HPDE6-E6E7 (cell line): Measurements from ENCODE around the gene CACNB2.
"Not testable (repeated sequence)": the region's sequence is repeated elsewhere in the genome, so short reads cannot be mapped to it uniquely, and the experiment has no call there.

Experiments
- DNase-seq: peaks from one replicate; pipeline ENCODE4 v3.0.0; 2011; ENCODE audit warnings: missing footprints; ENCODE audit errors: extremely low spot score

The CACNB2 gene

GRCh38 chr10:18144928-18145327, 4.7 kb downstream of the CACNB2 start:
- DNase-seq: no peak

GRCh38 chr10:18145652-18146051, 5.4 kb downstream of the CACNB2 start:
- DNase-seq: no peak

- DNase-seq: no peak
Observed at GRCh38 chr10:18149196-18149800, 9.1 kb downstream of the CACNB2 start.

- DNase-seq: no peak
Observed at GRCh38 chr10:18151356-18151890, 11.2 kb downstream of the CACNB2 start.

- DNase-seq: not testable (repeated sequence)
Observed at GRCh38 chr10:18153381-18153780, 13.2 kb downstream of the CACNB2 start.

- no peak for DNase-seq
Observed at GRCh38 chr10:18155321-18155720, 15.1 kb downstream of the CACNB2 start.

GRCh38 chr10:18156797-18157196, 16.6 kb downstream of the CACNB2 start:
- not testable (repeated sequence) for DNase-seq

GRCh38 chr10:18157881-18158280, 17.7 kb downstream of the CACNB2 start:
- peak; percentile 0 for DNase-seq

- no peak for DNase-seq
Observed at GRCh38 chr10:18158773-18159265, 18.6 kb downstream of the CACNB2 start.

GRCh38 chr10:18159557-18159956, 19.3 kb downstream of the CACNB2 start:
- DNase-seq: no peak

GRCh38 chr10:18162021-18162627, 21.9 kb downstream of the CACNB2 start:
- no peak for DNase-seq

GRCh38 chr10:18164093-18164492, 23.9 kb downstream of the CACNB2 start:
- no peak for DNase-seq

GRCh38 chr10:18164748-18165361, 24.6 kb downstream of the CACNB2 start:
- DNase-seq: no peak

- DNase-seq: no peak
Observed at GRCh38 chr10:18178854-18179483, 38.7 kb downstream of the CACNB2 start.

GRCh38 chr10:18179891-18180290, 39.7 kb downstream of the CACNB2 start:
- DNase-seq: no peak

GRCh38 chr10:18181382-18181781, 41.2 kb downstream of the CACNB2 start:
- DNase-seq: not testable (repeated sequence)

GRCh38 chr10:18185621-18186020, 45.4 kb downstream of the CACNB2 start:
- no peak for DNase-seq

- DNase-seq: no peak
Observed at GRCh38 chr10:18190840-18191239, 50.6 kb downstream of the CACNB2 start.

GRCh38 chr10:18194634-18195033, 54.4 kb downstream of the CACNB2 start:
- DNase-seq: no peak

- no peak for DNase-seq
Observed at GRCh38 chr10:18195060-18195799, 55.0 kb downstream of the CACNB2 start.

- no peak for DNase-seq
Observed at GRCh38 chr10:18196806-18197550, 56.8 kb downstream of the CACNB2 start.
